Keratinocyte (primary cell): ENCODE data around the gene SERGEF. TPM values are rescaled to one million over a fixed set of nuclear protein-coding genes. Genes with fewer than 3 reads are reported as not detected.

Experiments
- DNase-seq: peaks from one replicate; pipeline ENCODE4 v3.0.0-alpha.2; 2011; ENCODE audit warnings: low read depth, missing footprints, low spot score
- FAIRE-seq: peaks from 2 replicates; lab custom pipeline; 2011; peaks lifted over from hg19 to GRCh38; lab: Jason Lieb, UNC
- H2AFZ ChIP-seq: 2 replicates; pipeline ENCODE4 v1.6.0; 2012; ENCODE audit warnings: low read length, control low read depth, inconsistent platforms; ENCODE audit not compliant: control insufficient read depth
- H3K27ac ChIP-seq: 2 replicates; pipeline ENCODE4 v1.5.1; 2011; ENCODE audit warnings: low read length; ENCODE audit not compliant: control insufficient read depth, insufficient read depth
- H3K27me3 ChIP-seq: 3 replicates; pipeline ENCODE4 v1.6.0; 2011; ENCODE audit warnings: low read length; ENCODE audit not compliant: control insufficient read depth, insufficient read depth; ENCODE audit errors: extremely low read depth
- H3K36me3 ChIP-seq, 2 experiments: 2 replicates in 1 of 2; 3 replicates in 1 of 2; pipeline ENCODE4 v1.5.1; 2011; ENCODE audit warnings: low read length in 2 of 2, mild to moderate bottlenecking in 1 of 2; ENCODE audit not compliant: control insufficient read depth in 2 of 2, insufficient read depth in 2 of 2; ENCODE audit errors: extremely low read depth in 1 of 2
- H3K4me1 ChIP-seq: 3 replicates; pipeline ENCODE4 v1.5.1; 2011; ENCODE audit warnings: low read length; ENCODE audit not compliant: control insufficient read depth, insufficient read depth; ENCODE audit errors: extremely low read depth
- H3K4me2 ChIP-seq: 3 replicates; pipeline ENCODE4 v1.6.0; 2011; ENCODE audit warnings: low read depth, low read length; ENCODE audit not compliant: control insufficient read depth, insufficient read depth; ENCODE audit errors: extremely low read depth
- H3K4me3 ChIP-seq, 3 experiments: fragments of 200-600 bp in 1 of 3; sonication (generic) in 1 of 3; 2 replicates in 2 of 3; 3 replicates in 1 of 3; pipeline ENCODE4 v1.5.1; 2011 to 2016; ENCODE audit warnings: low read length in 3 of 3, mild to moderate bottlenecking in 3 of 3, control low read depth in 2 of 3, inconsistent platforms in 1 of 3, low read depth in 1 of 3, mixed read lengths in 1 of 3, mixed run types in 1 of 3, moderate library complexity in 1 of 3; ENCODE audit not compliant: control insufficient read depth in 2 of 3, insufficient read depth in 2 of 3; ENCODE audit errors: extremely low read depth in 1 of 3
- H3K79me2 ChIP-seq: 2 replicates; pipeline ENCODE4 v1.6.0; 2012; ENCODE audit warnings: low read length; ENCODE audit not compliant: control insufficient read depth, insufficient read depth
- H3K9ac ChIP-seq: 3 replicates; pipeline ENCODE4 v1.6.0; 2011; ENCODE audit warnings: low read length; ENCODE audit not compliant: control insufficient read depth, insufficient read depth; ENCODE audit errors: extremely low read depth
- H3K9me1 ChIP-seq: 3 replicates; pipeline ENCODE4 v1.6.0; 2011; ENCODE audit warnings: low read length; ENCODE audit not compliant: control insufficient read depth, insufficient read depth; ENCODE audit errors: extremely low read depth
- H3K9me3 ChIP-seq: 2 replicates; pipeline ENCODE4 v1.5.1; 2012; ENCODE audit warnings: low read depth, low read length; ENCODE audit not compliant: control insufficient read depth
- H4K20me1 ChIP-seq: 3 replicates; pipeline ENCODE4 v1.6.0; 2011; ENCODE audit warnings: low read length; ENCODE audit not compliant: control insufficient read depth, insufficient read depth; ENCODE audit errors: extremely low read depth
- CTCF ChIP-seq, 3 experiments: IDR thresholded peaks in 1 of 3; conservative IDR thresholded peaks in 1 of 3; optimal IDR thresholded peaks in 1 of 3; 2 replicates in 2 of 3; 3 replicates in 1 of 3; pipeline versions ENCODE3 to v1.5.1; 2011; ENCODE audit warnings: low read length in 3 of 3, mild to moderate bottlenecking in 3 of 3, moderate library complexity in 2 of 3, control low read depth in 1 of 3, inconsistent platforms in 1 of 3; ENCODE audit not compliant: insufficient read depth in 2 of 3; ENCODE audit errors: extremely low read depth in 1 of 3
- EZH2 ChIP-seq: IDR thresholded peaks from one replicate; pipeline ENCODE4 v1.6.1; 2012; ENCODE audit warnings: inconsistent platforms, mild to moderate bottlenecking, low read length, moderate library complexity
- dilution Hi-C: fragments of 300-500 bp; cut with MboI; formaldehyde crosslinking; loops from one replicate; pipeline ENCODE4 v1.7.0; 2020; ENCODE audit warnings: low sequenced_read_pairs; ENCODE audit not compliant: extremely low pct_ligation_motif_present
- polyA plus RNA-seq, 5 experiments: library from polyadenylated mRNA; depleted of rRNA in 3 of 5; stranded (reverse) in 3 of 5; stranded (forward) in 1 of 5; unstranded in 1 of 5; fragments of >200 nt; gene quantifications; 1 replicate in 1 of 5; 2 replicates in 3 of 5; 3 replicates in 1 of 5; pipeline versions ENCODE4 v1.2.1 to v1.2.3, GENCODE V29; 2011 to 2012; ENCODE audit warnings: missing spikeins in 2 of 5, low read depth in 1 of 5, low replicate concordance in 1 of 5

Gene SERGEF
- polyA plus RNA-seq, 1 donor (not counting 4 experiments of a cell fraction or from before 2014, with no cell fraction given), result 15.6 TPM

GRCh38 chr11:17992916-17993315, 19.9 kb downstream of the SERGEF start:
- Histone ChIP-seq H3K9ac (no peak overlapping the region), H3K4me3 (no peak overlapping the region), H2AFZ (no peak overlapping the region), H3K4me2 (no peak overlapping the region), H3K9me1 (no peaks in the 10 kb centered on the region), H4K20me1 (no peaks in the 10 kb centered on the region), H3K4me1 (no peaks in the 10 kb centered on the region), H3K79me2 (no peaks in the 10 kb centered on the region), H3K9me3 (no peaks in the 10 kb centered on the region), H3K27ac (no peak overlapping the region), H3K27me3 (no peaks in the 10 kb centered on the region), H3K36me3 (peaks cover 2 to 4% of the 10 kb centered on the region in 2 experiments)
- TF ChIP-seq CTCF (optimal IDR thresholded peaks at IDR 0.05 in 1 of 3, IDR thresholded peaks at IDR 0.05 in 1 of 3, conservative IDR thresholded peaks at IDR 0.05 in 1 of 3; ENCODE audit: extremely low read depth in 1 of 3, insufficient read depth in 2 of 3, low read length in 3 of 3) (no peak), EZH2 (no peak)
- DNase-seq, result no peak
- no peak for FAIRE-seq
- dilution Hi-C loops, result no loop called here

- Histone ChIP-seq H3K79me2 (no peaks in the 10 kb centered on the region), H3K4me3 (no peak overlapping the region), H3K36me3 (peaks cover 2 to 4% of the 10 kb centered on the region in 2 experiments), H3K9ac (no peak overlapping the region), H3K9me3 (no peaks in the 10 kb centered on the region), H2AFZ (no peak overlapping the region), H3K4me2 (no peak overlapping the region), H3K9me1 (no peaks in the 10 kb centered on the region), H3K27me3 (no peaks in the 10 kb centered on the region), H3K4me1 (peaks cover under 1% of the 10 kb centered on the region), H4K20me1 (no peaks in the 10 kb centered on the region), H3K27ac (no peak overlapping the region)
- TF ChIP-seq CTCF (optimal IDR thresholded peaks at IDR 0.05 in 1 of 3, IDR thresholded peaks at IDR 0.05 in 1 of 3, conservative IDR thresholded peaks at IDR 0.05 in 1 of 3; ENCODE audit: extremely low read depth in 1 of 3, insufficient read depth in 2 of 3, low read length in 3 of 3) (peak; percentile 63 to 75 (median 65)), EZH2 (no peak)
- dilution Hi-C loops, result no loop called here
- FAIRE-seq (no peak), DNase-seq (no peak)
Measured at GRCh38 chr11:17991783-17992433, 20.9 kb downstream of the SERGEF start.
